GM18526 (cell line): ENCODE measurements around the gene ITPR1.

Experiments
- POLR2A ChIP-seq: IDR thresholded peaks from 3 replicates; pipeline ENCODE4 v1.6.1; 2011; ENCODE audit not compliant: insufficient read length; ENCODE audit errors: extremely low read depth

Gene ITPR1

GRCh38 chr3:4754180-4755086 is 261.3 kb downstream of the ITPR1 start:
- TF ChIP-seq POLR2A, result no peak

- no peak for TF ChIP-seq POLR2A
Measured at GRCh38 chr3:4755566-4755965, 262.4 kb downstream of the ITPR1 start.

DNA sequence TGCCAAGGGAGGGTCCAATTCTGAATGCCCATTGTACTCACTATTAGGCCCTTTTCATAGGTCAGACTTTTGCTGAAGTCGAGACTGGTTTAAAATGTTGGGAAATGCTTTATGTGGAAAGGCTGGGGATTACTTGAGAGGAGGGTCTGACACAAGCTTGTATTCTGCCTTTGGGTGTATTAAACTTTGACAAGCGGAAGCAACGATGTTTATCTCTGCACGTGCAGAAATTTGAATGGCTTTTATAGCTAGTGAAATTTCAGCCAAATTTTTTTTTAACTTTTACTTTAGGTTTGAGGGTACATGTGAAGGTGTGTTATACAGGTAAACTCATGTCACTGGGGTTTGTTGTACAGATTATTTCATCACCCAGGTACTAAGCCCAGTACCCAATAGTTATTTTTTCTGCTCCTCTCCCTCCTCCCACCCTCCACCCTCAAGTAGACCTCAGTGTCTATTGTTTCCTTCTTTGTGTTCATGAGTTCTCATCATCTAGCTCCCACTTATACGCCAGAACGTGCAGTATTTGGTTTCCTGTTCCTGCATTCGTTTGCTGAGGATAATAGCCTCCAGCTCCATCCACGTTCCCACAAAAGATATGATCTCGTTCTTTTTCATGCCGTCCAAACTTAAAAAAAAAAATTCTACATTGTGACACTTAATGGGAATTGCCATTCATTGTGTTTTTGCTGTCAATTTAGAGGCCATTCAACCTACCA is 263.1 kb downstream of the ITPR1 start:
- TF ChIP-seq POLR2A, result no peak

GRCh38 chr3:4756855-4757574 is 263.9 kb downstream of the ITPR1 start:
- no peak for TF ChIP-seq POLR2A

DNA sequence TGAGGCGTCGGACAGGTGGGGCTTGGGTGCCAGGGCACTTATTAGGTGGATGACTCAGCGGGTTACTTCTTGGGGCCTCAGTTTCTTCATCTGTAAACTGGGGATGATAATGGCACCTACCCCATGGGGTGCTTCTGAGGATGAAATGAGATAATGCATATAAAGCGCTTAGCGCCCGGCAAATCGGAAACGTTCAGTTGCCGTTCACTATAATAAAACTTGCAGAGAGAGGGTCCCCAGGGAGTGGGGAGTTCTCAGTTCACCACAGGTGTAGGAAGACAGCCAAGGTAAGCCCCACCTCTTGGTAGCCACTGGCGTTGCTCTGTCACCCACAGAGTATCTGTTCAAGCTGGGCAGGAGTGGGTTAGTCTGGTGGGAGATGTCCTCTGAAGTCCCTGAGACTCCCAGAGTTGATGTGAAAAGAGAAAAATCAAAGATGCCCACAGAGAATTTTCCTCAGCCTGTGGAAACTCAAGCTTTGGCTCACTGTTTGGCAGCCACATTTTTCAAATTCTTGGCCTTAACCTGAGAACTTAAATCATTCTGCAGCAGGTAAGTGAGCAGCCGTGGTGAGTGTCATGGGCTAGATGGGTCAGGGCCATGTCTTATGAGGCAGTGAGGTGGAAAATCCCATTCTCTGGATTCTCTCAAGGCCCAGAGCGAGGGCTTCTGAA is 264.6 kb downstream of the ITPR1 start:
- TF ChIP-seq POLR2A, result no peak

GRCh38 chr3:4758249-4758860 is 265.2 kb downstream of the ITPR1 start:
- TF ChIP-seq POLR2A, result no peak

GRCh38 chr3:4758957-4759656 is 266.0 kb downstream of the ITPR1 start:
- TF ChIP-seq POLR2A, result no peak

DNA sequence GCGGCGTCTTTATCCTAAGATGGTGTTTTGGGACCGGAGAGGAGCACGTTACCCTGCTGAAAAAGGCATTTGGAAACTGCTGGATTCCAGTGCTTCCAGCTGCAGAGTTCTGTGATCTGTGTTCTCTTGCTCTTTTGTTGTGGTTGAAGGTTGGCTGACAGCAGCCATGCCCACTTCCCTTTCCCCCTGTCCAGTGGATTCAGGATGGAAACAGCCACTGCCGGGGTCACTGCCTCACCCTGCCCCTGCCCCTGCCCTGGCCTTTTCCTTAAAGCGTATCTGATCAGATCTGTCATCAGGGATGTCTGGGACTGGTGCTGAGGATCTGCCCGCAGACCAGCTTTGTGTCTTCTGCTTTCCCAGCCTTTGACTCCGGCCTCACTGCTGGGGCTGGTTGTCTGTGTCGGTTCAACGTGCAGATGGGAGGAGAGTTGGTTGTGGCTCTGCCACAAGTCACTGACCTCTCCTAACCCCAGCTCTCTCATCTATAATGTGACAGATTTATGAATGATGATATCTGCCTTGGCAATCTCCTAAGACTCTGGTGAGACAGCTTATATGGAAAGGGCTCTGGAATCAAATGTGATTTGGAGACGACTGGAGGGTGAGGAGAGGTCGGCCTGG is 266.7 kb downstream of the ITPR1 start:
- TF ChIP-seq POLR2A, result no peak

GRCh38 chr3:4761759-4762158 is 268.6 kb downstream of the ITPR1 start:
- no peak for TF ChIP-seq POLR2A

- no peak for TF ChIP-seq POLR2A
Measured at GRCh38 chr3:4763604-4764247, 270.6 kb downstream of the ITPR1 start.

DNA sequence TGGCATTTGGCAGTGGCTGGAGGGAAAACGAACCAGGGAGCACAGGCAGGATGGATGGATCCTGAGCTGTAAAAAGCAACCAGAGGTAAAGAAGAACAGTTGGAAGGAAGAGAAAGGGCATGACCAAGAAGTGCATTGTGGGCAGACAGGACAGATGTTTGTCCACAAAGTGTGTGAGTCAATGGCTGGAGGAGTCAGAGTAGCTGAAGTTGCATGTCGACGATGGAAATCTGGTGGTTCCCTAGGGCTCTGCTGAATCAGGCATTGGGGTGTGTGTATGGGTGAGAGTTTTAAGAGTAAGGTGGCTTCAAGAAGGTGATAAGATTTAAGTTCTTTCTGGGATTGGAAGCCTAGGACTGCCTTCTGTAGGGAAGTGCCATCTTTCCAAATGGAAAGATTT is 272.1 kb downstream of the ITPR1 start:
- no peak for TF ChIP-seq POLR2A

GRCh38 chr3:4766263-4766662 is 273.1 kb downstream of the ITPR1 start:
- TF ChIP-seq POLR2A, result no peak
